SK-N-SH treated with all-trans-retinoic acid at 6 μM for 48 hours (cell line): ENCODE data around the gene TUG1.

Experiments used
- TOX ChIP-seq: fragments of 250-450 bp; sonication (Bioruptor Pico); IDR thresholded peaks from 2 replicates; pipeline ENCODE4 v1.8.0; 2021; ENCODE audit warnings: mild to moderate bottlenecking, moderate library complexity, borderline replicate concordance
- ZFP3 ChIP-seq: fragments of 250-450 bp; sonication (Bioruptor Pico); IDR thresholded peaks from 2 replicates; pipeline ENCODE4 v1.5.0; 2020; ENCODE audit warnings: mild to moderate bottlenecking, moderate library complexity
- ZNF8 ChIP-seq: fragments of 450-650 bp; formaldehyde crosslinking; IDR thresholded peaks from 2 replicates; pipeline ENCODE4 v1.5.0; 2020; ENCODE audit warnings: mild to moderate bottlenecking, moderate library complexity
- TF ChIP-seq, protein P1 (sequence below): fragments of 250-450 bp; sonication (Bioruptor Pico); IDR thresholded peaks from 2 replicates; pipeline ENCODE4 v1.5.1; 2021; ENCODE audit warnings: mild to moderate bottlenecking, moderate library complexity

DNA sequence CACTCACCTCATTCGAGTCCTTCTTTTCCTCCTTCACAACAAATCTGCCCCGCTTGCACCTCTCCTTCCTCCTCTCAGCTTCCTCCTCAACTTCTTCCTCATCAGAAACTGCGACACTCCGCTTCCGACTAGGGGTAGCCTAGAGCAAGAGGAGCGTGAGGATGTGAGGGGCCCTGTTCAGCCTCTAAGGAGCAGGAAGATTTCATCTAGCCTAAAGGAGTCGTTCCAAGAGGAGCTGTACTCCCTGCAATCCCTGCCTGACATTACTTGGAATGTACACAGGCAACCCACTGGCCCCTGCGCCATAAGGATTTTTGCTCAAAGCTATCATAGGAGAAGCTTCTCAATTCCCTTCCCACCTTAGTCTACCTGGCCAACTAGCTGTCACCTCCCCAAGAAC is 35.0 kb upstream of the TUG1 start:
- TF ChIP-seq, protein P1, sequence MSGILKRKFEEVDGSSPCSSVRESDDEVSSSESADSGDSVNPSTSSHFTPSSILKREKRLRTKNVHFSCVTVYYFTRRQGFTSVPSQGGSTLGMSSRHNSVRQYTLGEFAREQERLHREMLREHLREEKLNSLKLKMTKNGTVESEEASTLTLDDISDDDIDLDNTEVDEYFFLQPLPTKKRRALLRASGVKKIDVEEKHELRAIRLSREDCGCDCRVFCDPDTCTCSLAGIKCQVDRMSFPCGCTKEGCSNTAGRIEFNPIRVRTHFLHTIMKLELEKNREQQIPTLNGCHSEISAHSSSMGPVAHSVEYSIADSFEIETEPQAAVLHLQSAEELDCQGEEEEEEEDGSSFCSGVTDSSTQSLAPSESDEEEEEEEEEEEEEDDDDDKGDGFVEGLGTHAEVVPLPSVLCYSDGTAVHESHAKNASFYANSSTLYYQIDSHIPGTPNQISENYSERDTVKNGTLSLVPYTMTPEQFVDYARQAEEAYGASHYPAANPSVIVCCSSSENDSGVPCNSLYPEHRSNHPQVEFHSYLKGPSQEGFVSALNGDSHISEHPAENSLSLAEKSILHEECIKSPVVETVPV (CRISPR knock-in tag): no peak
- no peak for TF ChIP-seq ZNF8 (CRISPR knock-in tag)
- no peak for TF ChIP-seq TOX
- no peak for TF ChIP-seq ZFP3 (CRISPR knock-in tag)
